Measurements from ENCODE around the gene POFUT2.

Gene POFUT2

GRCh38 chr21:45282283-45283034 lies 5.2 kb downstream of the POFUT2 start:
- no peak for DNase-seq

- no peak for DNase-seq
Measured at GRCh38 chr21:45281411-45282282, 6.0 kb downstream of the POFUT2 start.

- DNase-seq = no peak
Measured at GRCh38 chr21:45280969-45281368, 6.7 kb downstream of the POFUT2 start.

- DNase-seq = no peak
Measured at GRCh38 chr21:45280178-45280821, 7.4 kb downstream of the POFUT2 start.

- DNase-seq = no peak
Measured at GRCh38 chr21:45279446-45280177, 8.1 kb downstream of the POFUT2 start.

GRCh38 chr21:45278156-45278911 lies 9.4 kb downstream of the POFUT2 start:
- no peak for DNase-seq

GRCh38 chr21:45277101-45278045 lies 10.3 kb downstream of the POFUT2 start:
- no peak for DNase-seq

- no peak for DNase-seq
Measured at GRCh38 chr21:45276596-45276995, 11.1 kb downstream of the POFUT2 start.

GRCh38 chr21:45270306-45270821 lies 17.3 kb downstream of the POFUT2 start:
- DNase-seq = no peak

- DNase-seq = no peak
Measured at GRCh38 chr21:45269861-45270260, 17.8 kb downstream of the POFUT2 start.

GRCh38 chr21:45267390-45267760 lies 20.3 kb downstream of the POFUT2 start:
- DNase-seq = no peak

GRCh38 chr21:45266518-45267389 lies 20.9 kb downstream of the POFUT2 start:
- peak; percentile 47 to 62 for DNase-seq

- DNase-seq = no peak
Measured at GRCh38 chr21:45265721-45266517, 21.8 kb downstream of the POFUT2 start.

GRCh38 chr21:45264912-45265515 lies 22.7 kb downstream of the POFUT2 start:
- DNase-seq = no peak

GRCh38 chr21:45264146-45264911 lies 23.4 kb downstream of the POFUT2 start:
- no peak for DNase-seq

- no peak for DNase-seq
Measured at GRCh38 chr21:45263534-45263933, 24.2 kb downstream of the POFUT2 start.

- DNase-seq = no peak
Measured at GRCh38 chr21:45262616-45263015, 25.1 kb downstream of the POFUT2 start.
